Amniotic epithelial cell (primary cell): ENCODE results near the gene ZNF148.

Source experiments
- DNase-seq: peaks from one replicate; pipeline ENCODE4 v3.0.0-alpha.2; 2010; ENCODE audit warnings: low read depth

ZNF148 gene

GRCh38 chr3:125326957-125327356 is 48.2 kb downstream of the ZNF148 start:
- no peak for DNase-seq

- no peak for DNase-seq
These were observed 49.4 kb downstream of the ZNF148 start for GRCh38 chr3:125325746-125326145.

DNA sequence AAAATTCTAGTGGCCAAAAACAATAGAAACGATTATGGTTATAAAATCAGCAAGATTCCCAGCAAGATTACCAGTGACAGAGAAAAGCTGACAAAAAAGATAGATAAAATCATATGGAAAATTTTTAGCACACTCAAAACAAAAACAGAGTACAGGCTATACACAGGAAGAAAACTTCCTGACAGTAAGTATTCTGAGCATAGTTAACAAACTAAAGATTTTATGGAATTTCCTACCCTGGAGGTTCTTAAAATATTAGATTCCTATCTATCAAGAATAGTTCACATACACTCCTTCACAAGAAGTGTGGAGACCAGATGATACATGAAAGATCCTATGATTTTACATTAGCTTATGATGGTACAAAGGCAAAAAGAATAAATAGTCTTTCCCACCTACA is 50.8 kb downstream of the ZNF148 start:
- no peak for DNase-seq

DNA sequence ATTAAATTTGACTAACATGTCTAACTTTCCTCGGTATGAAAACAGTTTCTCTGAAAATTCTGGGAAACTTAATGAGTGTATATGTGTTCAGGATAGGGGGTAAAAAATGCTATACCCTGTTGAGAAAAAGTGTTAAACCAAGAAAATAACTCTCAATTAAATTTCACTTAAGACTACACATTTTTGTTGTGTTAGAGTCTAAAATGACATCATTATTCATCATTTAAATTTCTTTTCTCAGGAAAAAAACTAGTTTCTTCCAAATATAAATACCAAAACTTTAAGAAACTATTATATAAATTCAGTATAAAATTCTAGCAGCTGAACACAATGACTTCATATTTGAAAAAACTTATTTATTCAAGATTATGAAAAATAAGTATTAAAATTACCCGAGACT is 52.2 kb downstream of the ZNF148 start:
- DNase-seq, result no peak

DNA sequence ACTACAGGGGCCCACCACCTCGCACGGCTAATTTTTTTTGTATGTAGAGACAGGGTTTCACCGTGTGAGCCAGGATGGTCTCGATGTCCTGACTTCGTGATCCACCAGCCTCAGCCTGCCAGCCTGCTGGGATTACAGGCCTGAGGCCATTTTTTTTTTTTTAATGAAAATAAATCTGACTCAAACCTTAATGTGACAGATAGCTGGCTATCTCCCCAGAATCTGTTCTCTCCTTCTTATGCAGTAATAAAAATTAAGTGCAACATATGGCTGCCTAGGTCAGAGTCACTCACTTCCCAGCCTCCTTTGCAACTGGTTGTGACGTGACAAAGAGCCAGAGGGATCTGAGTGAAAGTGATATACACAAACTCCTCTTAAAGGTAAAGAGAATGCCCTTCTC is 53.0 kb downstream of the ZNF148 start:
- DNase-seq, result peak; percentile 74

DNA sequence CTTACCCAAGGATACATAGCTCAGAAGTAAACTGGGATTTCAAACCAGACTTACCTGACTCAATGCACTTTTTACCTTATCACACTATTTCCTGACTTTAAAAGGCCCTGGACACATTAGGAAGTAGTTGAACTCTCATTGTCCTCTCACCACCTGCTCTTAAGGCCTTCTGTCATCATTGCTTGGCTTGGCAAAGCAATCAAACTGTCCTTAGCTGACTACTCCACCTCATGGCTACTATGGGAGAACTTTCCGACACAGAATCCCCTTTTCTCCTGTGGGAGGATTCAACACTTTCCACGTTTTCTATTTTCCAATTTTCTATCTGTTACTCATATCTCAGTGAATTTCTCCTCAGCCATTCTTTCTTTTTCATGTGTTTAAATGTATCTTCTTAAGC is 55.4 kb downstream of the ZNF148 start:
- no peak for DNase-seq

DNA sequence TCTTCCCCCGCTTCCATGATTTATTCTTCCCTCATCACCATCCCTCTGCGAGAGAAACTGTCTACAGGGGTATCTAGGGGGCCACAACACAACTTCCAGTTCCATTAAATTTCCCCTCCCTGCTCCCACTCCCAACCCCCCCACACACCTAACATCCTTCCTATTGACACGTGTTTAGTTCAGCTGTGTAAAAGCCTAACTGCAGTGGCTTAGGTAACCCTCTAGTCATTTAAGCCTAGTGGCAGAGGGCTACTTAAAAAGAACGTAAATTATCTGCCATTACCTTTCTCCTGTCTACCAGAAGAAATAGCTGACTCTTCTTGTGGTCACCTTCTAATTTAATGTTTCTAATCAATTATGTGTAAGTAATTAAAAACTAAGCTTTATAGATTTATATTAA is 56.3 kb downstream of the ZNF148 start:
- no peak for DNase-seq

GRCh38 chr3:125318167-125318865 is 56.8 kb downstream of the ZNF148 start:
- DNase-seq, result no peak

DNA sequence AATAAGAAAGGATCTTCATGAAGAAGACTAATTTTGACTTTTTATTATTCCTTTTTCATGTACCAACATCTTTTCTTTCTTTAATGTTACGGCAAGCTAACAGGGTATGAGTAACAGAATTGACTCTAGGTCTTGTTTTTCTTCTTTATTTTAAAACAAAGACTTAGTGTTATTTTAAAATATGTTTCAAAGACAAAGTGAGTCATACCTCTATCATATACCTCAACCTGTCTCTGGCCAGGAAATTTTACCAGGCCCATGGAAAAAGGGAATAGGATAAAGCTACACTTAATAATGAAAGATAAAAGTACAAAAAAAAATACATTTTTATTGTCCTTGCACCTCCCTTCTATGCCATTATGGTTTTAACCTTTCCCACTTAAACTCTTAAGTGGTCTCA is 57.4 kb downstream of the ZNF148 start:
- no peak for DNase-seq

GRCh38 chr3:125316949-125317348 is 58.2 kb downstream of the ZNF148 start:
- DNase-seq, result no peak

- DNase-seq, result no peak
These were observed 58.9 kb downstream of the ZNF148 start for GRCh38 chr3:125316246-125316645.

GRCh38 chr3:125313060-125313635 is 62.0 kb downstream of the ZNF148 start:
- peak; percentile 71 for DNase-seq

GRCh38 chr3:125310623-125311081 is 64.5 kb downstream of the ZNF148 start:
- peak; percentile 29 for DNase-seq

DNA sequence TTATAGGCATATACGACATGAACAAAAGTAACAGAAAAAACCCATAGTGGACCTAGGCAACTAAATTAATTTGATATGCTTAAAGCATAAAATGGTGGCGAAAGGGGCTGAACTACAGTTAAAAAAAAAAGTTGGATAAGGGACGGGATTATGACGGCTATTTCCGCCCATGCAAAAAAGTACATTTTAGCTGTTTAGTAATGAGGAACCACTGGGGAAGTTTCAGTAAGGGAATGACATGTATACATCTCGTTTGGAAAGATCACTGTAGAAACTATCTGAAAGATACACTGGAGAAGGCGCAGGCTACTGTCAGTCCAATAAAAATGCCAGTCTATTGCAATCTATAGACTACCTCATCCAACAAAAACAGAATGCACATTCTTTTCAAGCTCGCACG is 65.6 kb downstream of the ZNF148 start:
- DNase-seq, result no peak

DNA sequence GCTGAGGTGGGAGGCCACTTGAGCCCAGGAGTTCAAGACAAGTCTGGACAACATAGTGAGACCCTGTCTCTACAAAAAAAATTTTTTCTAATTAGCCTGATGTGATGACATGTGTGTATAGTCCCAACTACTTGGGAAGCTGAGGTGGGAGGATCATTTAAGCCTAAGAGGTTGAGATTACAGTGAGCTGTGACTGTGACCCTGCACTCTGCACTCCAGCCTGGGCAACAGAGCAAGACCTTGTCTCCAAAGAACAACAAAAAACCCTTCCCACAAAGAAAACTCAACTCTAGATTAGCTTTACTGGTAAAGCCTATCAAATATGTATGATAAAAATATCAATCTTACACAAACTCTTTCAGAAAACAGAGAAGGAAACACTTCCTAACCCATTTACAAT is 68.5 kb downstream of the ZNF148 start:
- DNase-seq, result no peak

- DNase-seq, result no peak
These were observed 72.2 kb downstream of the ZNF148 start for GRCh38 chr3:125302932-125303331.

GRCh38 chr3:125300416-125300815 is 74.7 kb downstream of the ZNF148 start:
- peak; percentile 64 for DNase-seq

DNA sequence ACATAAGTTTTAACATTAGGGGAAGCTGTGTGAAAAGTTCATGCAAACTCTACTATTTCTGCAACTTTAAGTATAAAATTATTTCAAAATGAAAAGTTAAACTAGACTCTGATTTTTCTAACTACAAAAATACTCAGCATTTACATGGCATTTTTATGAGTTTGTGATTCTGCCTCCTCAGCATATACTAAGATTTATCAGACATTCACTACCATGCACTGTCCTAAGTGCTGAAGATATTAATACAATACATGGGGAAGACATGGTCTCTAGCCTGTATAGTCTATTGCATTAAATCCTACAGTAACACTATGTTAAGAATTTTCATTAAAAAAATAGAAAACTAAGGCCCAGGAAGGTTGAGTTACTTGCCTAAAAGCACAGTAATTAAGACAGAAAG is 80.7 kb downstream of the ZNF148 start:
- DNase-seq, result no peak

- DNase-seq, result no peak
These were observed 83.1 kb downstream of the ZNF148 start for GRCh38 chr3:125292015-125292414.

DNA sequence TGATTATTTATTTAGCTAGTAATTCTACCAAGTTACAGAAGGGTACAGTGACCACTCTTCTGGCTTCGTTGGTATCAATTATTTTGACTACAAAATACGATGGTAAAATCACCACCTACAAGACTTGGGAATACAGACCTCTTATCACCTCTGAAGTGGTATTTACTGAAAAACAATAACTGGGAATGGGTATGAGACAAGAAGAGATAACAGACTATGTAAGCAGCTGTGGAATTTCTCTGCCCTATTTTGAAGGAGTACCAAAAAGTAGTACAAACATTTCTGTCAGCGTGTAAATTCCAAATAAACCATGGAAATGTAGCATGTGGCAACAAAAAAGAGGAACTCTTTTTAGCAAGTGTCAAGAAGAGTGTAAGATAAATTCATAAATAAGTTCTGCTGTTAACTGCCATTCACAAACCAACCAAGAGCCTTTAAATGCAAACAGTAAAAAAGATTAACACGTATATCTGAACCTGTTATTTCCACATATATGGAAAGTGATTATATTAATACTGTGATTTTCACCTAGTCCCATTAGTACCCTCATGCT is 85.6 kb downstream of the ZNF148 start:
- DNase-seq, result no peak

GRCh38 chr3:125287248-125287647 is 87.9 kb downstream of the ZNF148 start:
- no peak for DNase-seq

DNA sequence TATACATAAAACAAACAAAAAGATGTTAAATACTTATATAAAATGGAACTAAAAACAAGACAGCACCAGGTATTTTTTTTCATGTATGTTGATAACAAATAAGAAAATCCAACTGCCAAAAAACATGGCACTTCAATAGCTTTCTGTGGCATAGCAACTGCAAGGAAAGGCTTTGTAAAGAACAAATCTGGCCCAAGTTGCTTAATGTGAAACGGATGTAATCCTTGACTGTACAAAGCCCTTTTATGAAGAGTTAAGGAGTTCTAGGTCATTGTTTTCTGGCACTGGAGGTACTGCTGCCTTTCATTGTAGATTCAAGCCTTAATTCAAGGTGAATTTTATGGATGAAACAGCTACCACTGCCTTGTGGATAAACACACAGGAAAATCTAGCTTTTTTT is 93.7 kb downstream of the ZNF148 start:
- DNase-seq, result peak; percentile 11

DNA sequence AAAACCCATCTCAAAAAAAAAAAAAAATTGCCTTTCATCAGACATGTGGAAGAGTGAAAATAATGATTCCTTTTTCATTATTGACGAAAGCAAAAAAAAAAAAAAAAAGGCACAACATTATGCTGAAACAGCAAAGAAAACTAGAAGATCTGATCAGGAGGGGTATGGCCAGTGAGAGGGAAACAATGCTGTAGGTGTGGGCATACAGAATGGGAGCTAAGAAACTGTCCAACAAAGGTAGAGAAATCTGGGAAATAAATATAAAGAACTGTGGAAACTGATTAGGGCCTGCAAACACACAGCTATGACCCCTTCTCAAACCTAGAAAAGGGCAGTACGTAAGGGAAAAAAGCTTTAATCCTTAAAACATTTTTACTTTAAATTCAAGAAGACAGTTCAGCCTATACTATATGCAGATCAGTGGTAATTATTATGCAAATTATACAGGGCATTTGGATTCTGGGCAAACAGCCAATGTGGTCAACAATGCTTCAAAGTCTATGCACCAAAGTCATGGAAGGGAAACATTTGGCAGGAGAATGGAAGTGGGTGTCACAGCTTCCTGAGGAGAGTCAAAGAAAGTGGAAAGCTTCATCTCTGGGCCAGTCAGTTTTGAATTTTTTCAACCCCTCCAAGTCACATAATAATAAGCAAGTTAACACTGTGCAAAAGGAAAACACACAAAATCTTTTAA is 94.3 kb downstream of the ZNF148 start:
- DNase-seq, result peak; percentile 54
